GM18507 (cell line): ENCODE measurements around the gene PODN.

ENCODE experiments used
- DNase-seq: peaks from one replicate; pipeline ENCODE4 v3.0.0; 2011; ENCODE audit warnings: low read depth; ENCODE audit not compliant: insufficient read length; ENCODE audit errors: extremely low spot score
- FAIRE-seq: peaks from 2 replicates; lab custom pipeline; 2011; peaks lifted over from hg19 to GRCh38; lab: Jason Lieb, UNC

The PODN gene

GRCh38 chr1:53061859-53062707 is at the start of gene PODN:
TSS of gene PODN (plus strand) at chr1:53062213. CDS start at chr1:53069856, 7,643 bp downstream.
- FAIRE-seq (no peak), DNase-seq (no peak)

- FAIRE-seq = peak; percentile 97
- DNase-seq = peak; percentile 70
These were observed 47.1 kb upstream of the PODN start for GRCh38 chr1:53014791-53015507.

- DNase-seq (no peak), FAIRE-seq (peak; percentile 61)
These were observed 46.5 kb upstream of the PODN start for GRCh38 chr1:53015508-53015860.

GRCh38 chr1:53016705-53017104 is 45.3 kb upstream of the PODN start:
- no peak for FAIRE-seq
- no peak for DNase-seq

GRCh38 chr1:53020588-53020987 is 41.4 kb upstream of the PODN start:
- DNase-seq = no peak
- no peak for FAIRE-seq

GRCh38 chr1:53022179-53022578 is 39.8 kb upstream of the PODN start:
- no peak for DNase-seq
- no peak for FAIRE-seq

- FAIRE-seq = no peak
- DNase-seq = no peak
These were observed 38.5 kb upstream of the PODN start for GRCh38 chr1:53023546-53023945.

GRCh38 chr1:53024117-53024516 is 37.9 kb upstream of the PODN start:
- DNase-seq (no peak), FAIRE-seq (no peak)

- no peak for FAIRE-seq
- no peak for DNase-seq
These were observed 36.8 kb upstream of the PODN start for GRCh38 chr1:53025034-53025768.

GRCh38 chr1:53025769-53026112 is 36.3 kb upstream of the PODN start:
- FAIRE-seq (no peak), DNase-seq (no peak)

- DNase-seq (no peak), FAIRE-seq (no peak)
These were observed 35.8 kb upstream of the PODN start for GRCh38 chr1:53026254-53026653.

GRCh38 chr1:53031732-53032131 is 30.3 kb upstream of the PODN start:
- FAIRE-seq (no peak), DNase-seq (no peak)

GRCh38 chr1:53037159-53037558 is 24.9 kb upstream of the PODN start:
- FAIRE-seq (no peak), DNase-seq (no peak)

GRCh38 chr1:53038566-53038965 is 23.4 kb upstream of the PODN start:
- FAIRE-seq = no peak
- no peak for DNase-seq

- no peak for FAIRE-seq
- DNase-seq = no peak
These were observed 18.7 kb upstream of the PODN start for GRCh38 chr1:53043271-53043670.

- no peak for FAIRE-seq
- no peak for DNase-seq
These were observed 17.1 kb upstream of the PODN start for GRCh38 chr1:53044926-53045325.

- FAIRE-seq = no peak
These were observed 15.1 kb upstream of the PODN start for GRCh38 chr1:53046930-53047329.

GRCh38 chr1:53047737-53048736 is 14.0 kb upstream of the PODN start:
- no peak for FAIRE-seq
- no peak for DNase-seq

More at GRCh38 chr1:53046930-53047329, 15.1 kb upstream of the PODN start:
- no peak for DNase-seq

- FAIRE-seq (no peak), DNase-seq (no peak)
These were observed 12.9 kb upstream of the PODN start for GRCh38 chr1:53048960-53049573.
